ENCODE results near the gene NECAB2.

NECAB2 gene

GRCh38 chr16:84016477-84016876 lies 48.4 kb downstream of the NECAB2 start:
- no peak for TF ChIP-seq CTCF (IDR thresholded peaks at IDR 0.05; ENCODE audit: borderline replicate concordance, insufficient read depth, low read depth, low read length)
- H3K4me3 ChIP-seq (ENCODE audit: low read depth, low read length) = no peak overlapping the region

- no peak for TF ChIP-seq CTCF (IDR thresholded peaks at IDR 0.05; ENCODE audit: borderline replicate concordance, insufficient read depth, low read depth, low read length)
- H3K4me3 ChIP-seq (ENCODE audit: low read depth, low read length) = no peak overlapping the region
Measured at GRCh38 chr16:84018710-84019109, 50.7 kb downstream of the NECAB2 start.

- no peak for TF ChIP-seq CTCF (IDR thresholded peaks at IDR 0.05; ENCODE audit: borderline replicate concordance, insufficient read depth, low read depth, low read length)
Measured at GRCh38 chr16:84020353-84020752, 52.3 kb downstream of the NECAB2 start.

GRCh38 chr16:84021488-84021887 lies 53.4 kb downstream of the NECAB2 start:
- TF ChIP-seq CTCF (IDR thresholded peaks at IDR 0.05; ENCODE audit: borderline replicate concordance, insufficient read depth, low read depth, low read length) = no peak
- no peak overlapping the region for H3K4me3 ChIP-seq (ENCODE audit: low read depth, low read length)

More at GRCh38 chr16:84020353-84020752, 52.3 kb downstream of the NECAB2 start:
- no peak overlapping the region for H3K4me3 ChIP-seq (ENCODE audit: low read depth, low read length)

GRCh38 chr16:84022644-84023043 lies 54.6 kb downstream of the NECAB2 start:
- no peak overlapping the region for H3K4me3 ChIP-seq (ENCODE audit: low read depth, low read length)
- no peak for TF ChIP-seq CTCF (IDR thresholded peaks at IDR 0.05; ENCODE audit: borderline replicate concordance, insufficient read depth, low read depth, low read length)

- TF ChIP-seq CTCF (IDR thresholded peaks at IDR 0.05; ENCODE audit: borderline replicate concordance, insufficient read depth, low read depth, low read length) = no peak
- no peak overlapping the region for H3K4me3 ChIP-seq (ENCODE audit: low read depth, low read length)
Measured at GRCh38 chr16:84024854-84025253, 56.8 kb downstream of the NECAB2 start.

GRCh38 chr16:84026606-84027005 lies 58.6 kb downstream of the NECAB2 start:
- TF ChIP-seq CTCF (IDR thresholded peaks at IDR 0.05; ENCODE audit: borderline replicate concordance, insufficient read depth, low read depth, low read length) = no peak
- no peak overlapping the region for H3K4me3 ChIP-seq (ENCODE audit: low read depth, low read length)
